ENCODE measurements around the gene SOX30. TPM values are rescaled to one million over a fixed set of nuclear protein-coding genes. Genes with fewer than 3 reads are reported as not detected.

Gene SOX30
- total RNA-seq, 1 experiment from 2014 or later = 0.46 TPM

GRCh38 chr5:157584628-157585027 is 67.6 kb downstream of the SOX30 start (continued):
- TF ChIP-seq, protein P1, sequence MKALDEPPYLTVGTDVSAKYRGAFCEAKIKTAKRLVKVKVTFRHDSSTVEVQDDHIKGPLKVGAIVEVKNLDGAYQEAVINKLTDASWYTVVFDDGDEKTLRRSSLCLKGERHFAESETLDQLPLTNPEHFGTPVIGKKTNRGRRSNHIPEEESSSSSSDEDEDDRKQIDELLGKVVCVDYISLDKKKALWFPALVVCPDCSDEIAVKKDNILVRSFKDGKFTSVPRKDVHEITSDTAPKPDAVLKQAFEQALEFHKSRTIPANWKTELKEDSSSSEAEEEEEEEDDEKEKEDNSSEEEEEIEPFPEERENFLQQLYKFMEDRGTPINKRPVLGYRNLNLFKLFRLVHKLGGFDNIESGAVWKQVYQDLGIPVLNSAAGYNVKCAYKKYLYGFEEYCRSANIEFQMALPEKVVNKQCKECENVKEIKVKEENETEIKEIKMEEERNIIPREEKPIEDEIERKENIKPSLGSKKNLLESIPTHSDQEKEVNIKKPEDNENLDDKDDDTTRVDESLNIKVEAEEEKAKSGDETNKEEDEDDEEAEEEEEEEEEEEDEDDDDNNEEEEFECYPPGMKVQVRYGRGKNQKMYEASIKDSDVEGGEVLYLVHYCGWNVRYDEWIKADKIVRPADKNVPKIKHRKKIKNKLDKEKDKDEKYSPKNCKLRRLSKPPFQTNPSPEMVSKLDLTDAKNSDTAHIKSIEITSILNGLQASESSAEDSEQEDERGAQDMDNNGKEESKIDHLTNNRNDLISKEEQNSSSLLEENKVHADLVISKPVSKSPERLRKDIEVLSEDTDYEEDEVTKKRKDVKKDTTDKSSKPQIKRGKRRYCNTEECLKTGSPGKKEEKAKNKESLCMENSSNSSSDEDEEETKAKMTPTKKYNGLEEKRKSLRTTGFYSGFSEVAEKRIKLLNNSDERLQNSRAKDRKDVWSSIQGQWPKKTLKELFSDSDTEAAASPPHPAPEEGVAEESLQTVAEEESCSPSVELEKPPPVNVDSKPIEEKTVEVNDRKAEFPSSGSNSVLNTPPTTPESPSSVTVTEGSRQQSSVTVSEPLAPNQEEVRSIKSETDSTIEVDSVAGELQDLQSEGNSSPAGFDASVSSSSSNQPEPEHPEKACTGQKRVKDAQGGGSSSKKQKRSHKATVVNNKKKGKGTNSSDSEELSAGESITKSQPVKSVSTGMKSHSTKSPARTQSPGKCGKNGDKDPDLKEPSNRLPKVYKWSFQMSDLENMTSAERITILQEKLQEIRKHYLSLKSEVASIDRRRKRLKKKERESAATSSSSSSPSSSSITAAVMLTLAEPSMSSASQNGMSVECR (CRISPR knock-in tag; IDR thresholded peaks at IDR 0.05; ENCODE audit: borderline replicate concordance) = no peak

- ChIA-PET POLR2A (no interaction called here), CTCF (no interaction called here)
- Mint-ChIP-seq H3K4me1 (peaks cover 12% of the 10 kb centered on the region), H3K9me3 (no peaks in the 10 kb centered on the region), H3K27ac (no peak overlapping the region), H3K4me3 (no peak overlapping the region), H3K36me3 (no peaks in the 10 kb centered on the region), H3K27me3 (ENCODE audit: low read depth) (no peaks in the 10 kb centered on the region)
- ATAC-seq (no peak), DNase-seq (ENCODE audit: low spot score) (no peak)
- TF ChIP-seq ZNF512 (CRISPR knock-in tag; IDR thresholded peaks at IDR 0.05; ENCODE audit: borderline replicate concordance) (no peak), IRF2 (CRISPR knock-in tag; IDR thresholded peaks at IDR 0.05; ENCODE audit: borderline replicate concordance, low read depth) (no peak), MAX (CRISPR knock-in tag; IDR thresholded peaks at IDR 0.05) (no peak), NFATC4 (CRISPR knock-in tag; IDR thresholded peaks at IDR 0.05) (no peak), ZNF263 (CRISPR knock-in tag; IDR thresholded peaks at IDR 0.05; ENCODE audit: low read depth) (no peak), E2F4 (CRISPR knock-in tag; IDR thresholded peaks at IDR 0.05; ENCODE audit: borderline replicate concordance, low read depth) (no peak)
Measured at GRCh38 chr5:157582731-157583620, 69.3 kb downstream of the SOX30 start.

DNA sequence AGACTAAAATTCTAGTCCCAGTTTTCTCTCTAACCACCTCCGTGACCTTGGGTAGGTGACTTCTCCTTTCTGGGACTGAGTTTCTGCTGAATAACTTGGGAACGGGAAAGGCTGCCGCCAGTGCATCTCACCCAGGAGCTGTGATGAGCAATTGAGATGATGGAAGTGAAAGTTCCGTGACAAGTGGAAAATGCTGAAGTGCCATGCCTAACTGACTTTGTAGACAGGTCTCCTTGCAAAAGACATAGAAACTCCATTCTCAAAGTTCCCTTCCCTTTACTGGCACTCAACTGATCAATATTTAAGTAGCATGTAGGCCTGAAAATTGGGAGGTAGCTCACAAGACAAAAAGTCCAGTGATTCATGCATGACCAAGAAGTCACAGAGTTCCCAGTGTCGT is 70.3 kb downstream of the SOX30 start:
- no peak overlapping the region for H3K27ac Mint-ChIP-seq
- no peaks in the 10 kb centered on the region for H3K36me3 Mint-ChIP-seq
- no peak overlapping the region for H3K4me3 Mint-ChIP-seq
- POLR2A ChIA-PET = no interaction called here
- peaks cover 19% of the 10 kb centered on the region for H3K4me1 Mint-ChIP-seq
- no peaks in the 10 kb centered on the region for H3K9me3 Mint-ChIP-seq
- CTCF ChIA-PET = no interaction called here
- ATAC-seq (no peak), DNase-seq (ENCODE audit: low spot score) (no peak)
- peaks cover 5% of the 10 kb centered on the region for H3K27me3 Mint-ChIP-seq (ENCODE audit: low read depth)
- TF ChIP-seq AR (CRISPR knock-in tag; IDR thresholded peaks at IDR 0.05) (no peak), ZNF671 (CRISPR knock-in tag; IDR thresholded peaks at IDR 0.05) (no peak), GRHL2 (CRISPR knock-in tag; IDR thresholded peaks at IDR 0.05; ENCODE audit: insufficient replicate concordance, severe bottlenecking) (no peak), E2F4 (CRISPR knock-in tag; IDR thresholded peaks at IDR 0.05; ENCODE audit: borderline replicate concordance, low read depth) (no peak), ZNF219 (CRISPR knock-in tag; IDR thresholded peaks at IDR 0.05; ENCODE audit: borderline replicate concordance) (no peak), SMAD3 (CRISPR knock-in tag; IDR thresholded peaks at IDR 0.05; ENCODE audit: borderline replicate concordance) (no peak), ZNF263 (CRISPR knock-in tag; IDR thresholded peaks at IDR 0.05; ENCODE audit: low read depth) (no peak), ZNF121 (CRISPR knock-in tag; IDR thresholded peaks at IDR 0.05) (no peak)
- TF ChIP-seq, protein P2, sequence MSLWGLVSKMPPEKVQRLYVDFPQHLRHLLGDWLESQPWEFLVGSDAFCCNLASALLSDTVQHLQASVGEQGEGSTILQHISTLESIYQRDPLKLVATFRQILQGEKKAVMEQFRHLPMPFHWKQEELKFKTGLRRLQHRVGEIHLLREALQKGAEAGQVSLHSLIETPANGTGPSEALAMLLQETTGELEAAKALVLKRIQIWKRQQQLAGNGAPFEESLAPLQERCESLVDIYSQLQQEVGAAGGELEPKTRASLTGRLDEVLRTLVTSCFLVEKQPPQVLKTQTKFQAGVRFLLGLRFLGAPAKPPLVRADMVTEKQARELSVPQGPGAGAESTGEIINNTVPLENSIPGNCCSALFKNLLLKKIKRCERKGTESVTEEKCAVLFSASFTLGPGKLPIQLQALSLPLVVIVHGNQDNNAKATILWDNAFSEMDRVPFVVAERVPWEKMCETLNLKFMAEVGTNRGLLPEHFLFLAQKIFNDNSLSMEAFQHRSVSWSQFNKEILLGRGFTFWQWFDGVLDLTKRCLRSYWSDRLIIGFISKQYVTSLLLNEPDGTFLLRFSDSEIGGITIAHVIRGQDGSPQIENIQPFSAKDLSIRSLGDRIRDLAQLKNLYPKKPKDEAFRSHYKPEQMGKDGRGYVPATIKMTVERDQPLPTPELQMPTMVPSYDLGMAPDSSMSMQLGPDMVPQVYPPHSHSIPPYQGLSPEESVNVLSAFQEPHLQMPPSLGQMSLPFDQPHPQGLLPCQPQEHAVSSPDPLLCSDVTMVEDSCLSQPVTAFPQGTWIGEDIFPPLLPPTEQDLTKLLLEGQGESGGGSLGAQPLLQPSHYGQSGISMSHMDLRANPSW (CRISPR knock-in tag; conservative IDR thresholded peaks at IDR 0.05; ENCODE audit: low read depth) = no peak
- TF ChIP-seq, protein P3, sequence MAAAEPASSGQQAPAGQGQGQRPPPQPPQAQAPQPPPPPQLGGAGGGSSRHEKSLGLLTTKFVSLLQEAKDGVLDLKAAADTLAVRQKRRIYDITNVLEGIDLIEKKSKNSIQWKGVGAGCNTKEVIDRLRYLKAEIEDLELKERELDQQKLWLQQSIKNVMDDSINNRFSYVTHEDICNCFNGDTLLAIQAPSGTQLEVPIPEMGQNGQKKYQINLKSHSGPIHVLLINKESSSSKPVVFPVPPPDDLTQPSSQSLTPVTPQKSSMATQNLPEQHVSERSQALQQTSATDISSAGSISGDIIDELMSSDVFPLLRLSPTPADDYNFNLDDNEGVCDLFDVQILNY (CRISPR knock-in tag; IDR thresholded peaks at IDR 0.05) = no peak

All from WTC11 (cell line).